ENCODE results near the gene CATSPERD. TPM values are rescaled to one million over a fixed set of nuclear protein-coding genes. Genes with fewer than 3 reads are reported as not detected.
A peak's percentile ranks its signal among the peaks of the same experiment; 100 is the strongest.

CATSPERD gene
- total RNA-seq, 2 donors from 2014 or later = not detected

DNA sequence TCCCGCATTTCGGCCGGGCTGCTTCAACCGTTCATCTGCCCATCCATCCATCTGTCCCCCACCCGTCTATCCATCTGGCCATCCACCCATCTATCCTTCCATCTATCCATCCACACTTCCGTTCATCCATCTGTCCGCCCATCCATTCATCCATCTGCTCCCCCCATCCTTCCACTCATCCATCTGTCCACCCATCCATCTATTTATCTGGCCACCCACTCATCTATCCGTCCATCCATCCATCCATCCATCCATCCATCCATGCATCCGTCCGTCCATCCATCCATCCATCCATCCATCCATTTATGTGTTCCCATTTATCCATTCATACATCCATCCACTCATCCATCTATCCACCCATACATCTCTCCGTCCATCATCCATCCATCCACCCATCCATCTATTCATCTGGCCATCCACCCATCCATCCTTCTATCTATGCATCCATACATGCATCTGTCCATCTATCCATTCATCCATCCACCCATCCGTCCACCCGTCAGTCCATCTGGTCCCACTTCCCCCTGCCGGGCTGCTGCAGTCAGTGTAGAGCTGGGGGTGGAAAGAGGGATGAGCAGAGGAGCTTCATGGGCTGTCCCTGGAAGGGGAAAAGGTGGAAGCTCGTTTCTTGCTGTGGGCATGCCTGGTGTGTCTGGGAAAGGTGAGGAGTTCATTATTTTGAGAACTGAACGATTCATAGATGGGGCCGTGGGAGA is 38.9 kb upstream of the CATSPERD start:
- H3K4me1 ChIP-seq = peaks cover 7% of the 10 kb centered on the region
- H3K36me3 ChIP-seq = no peaks in the 10 kb centered on the region
- H3K4me3 ChIP-seq = peak overlapping the region; percentile 90
- TF ChIP-seq, protein P1, sequence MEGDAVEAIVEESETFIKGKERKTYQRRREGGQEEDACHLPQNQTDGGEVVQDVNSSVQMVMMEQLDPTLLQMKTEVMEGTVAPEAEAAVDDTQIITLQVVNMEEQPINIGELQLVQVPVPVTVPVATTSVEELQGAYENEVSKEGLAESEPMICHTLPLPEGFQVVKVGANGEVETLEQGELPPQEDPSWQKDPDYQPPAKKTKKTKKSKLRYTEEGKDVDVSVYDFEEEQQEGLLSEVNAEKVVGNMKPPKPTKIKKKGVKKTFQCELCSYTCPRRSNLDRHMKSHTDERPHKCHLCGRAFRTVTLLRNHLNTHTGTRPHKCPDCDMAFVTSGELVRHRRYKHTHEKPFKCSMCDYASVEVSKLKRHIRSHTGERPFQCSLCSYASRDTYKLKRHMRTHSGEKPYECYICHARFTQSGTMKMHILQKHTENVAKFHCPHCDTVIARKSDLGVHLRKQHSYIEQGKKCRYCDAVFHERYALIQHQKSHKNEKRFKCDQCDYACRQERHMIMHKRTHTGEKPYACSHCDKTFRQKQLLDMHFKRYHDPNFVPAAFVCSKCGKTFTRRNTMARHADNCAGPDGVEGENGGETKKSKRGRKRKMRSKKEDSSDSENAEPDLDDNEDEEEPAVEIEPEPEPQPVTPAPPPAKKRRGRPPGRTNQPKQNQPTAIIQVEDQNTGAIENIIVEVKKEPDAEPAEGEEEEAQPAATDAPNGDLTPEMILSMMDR (IDR thresholded peaks at IDR 0.05) = no peak
- no peak overlapping the region for H3K27ac ChIP-seq
- H3K27me3 ChIP-seq = no peaks in the 10 kb centered on the region
- no peak for DNase-seq
- H3K9ac ChIP-seq (ENCODE audit: low read depth in 2 of 2, low read length in 2 of 2) = peak overlapping the region; percentile 51 to 55
- intact Hi-C loops (cut with DNase I) = no loop called here
- no peaks in the 10 kb centered on the region for H3K9me3 ChIP-seq

DNA sequence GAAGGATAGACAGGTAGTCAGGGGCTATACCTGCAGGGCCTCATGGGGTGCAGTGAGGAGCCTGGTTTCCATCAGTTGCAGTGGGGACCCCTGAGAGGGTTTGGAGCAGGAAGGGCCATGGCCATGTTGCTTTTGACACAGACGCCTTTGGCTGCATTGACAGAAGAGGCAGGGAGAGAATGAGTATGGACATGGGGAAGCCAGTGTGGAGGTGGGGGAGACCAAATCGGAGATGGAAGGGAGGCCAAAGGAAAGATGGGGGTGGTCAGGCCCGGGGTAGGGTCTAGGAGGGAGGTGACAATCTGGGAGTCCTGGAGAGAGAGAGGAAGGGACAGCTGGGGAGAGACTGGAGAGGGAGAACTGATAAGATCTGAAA is 38.3 kb upstream of the CATSPERD start:
- intact Hi-C loops (cut with DNase I) = no loop called here
- no peak for DNase-seq

DNA sequence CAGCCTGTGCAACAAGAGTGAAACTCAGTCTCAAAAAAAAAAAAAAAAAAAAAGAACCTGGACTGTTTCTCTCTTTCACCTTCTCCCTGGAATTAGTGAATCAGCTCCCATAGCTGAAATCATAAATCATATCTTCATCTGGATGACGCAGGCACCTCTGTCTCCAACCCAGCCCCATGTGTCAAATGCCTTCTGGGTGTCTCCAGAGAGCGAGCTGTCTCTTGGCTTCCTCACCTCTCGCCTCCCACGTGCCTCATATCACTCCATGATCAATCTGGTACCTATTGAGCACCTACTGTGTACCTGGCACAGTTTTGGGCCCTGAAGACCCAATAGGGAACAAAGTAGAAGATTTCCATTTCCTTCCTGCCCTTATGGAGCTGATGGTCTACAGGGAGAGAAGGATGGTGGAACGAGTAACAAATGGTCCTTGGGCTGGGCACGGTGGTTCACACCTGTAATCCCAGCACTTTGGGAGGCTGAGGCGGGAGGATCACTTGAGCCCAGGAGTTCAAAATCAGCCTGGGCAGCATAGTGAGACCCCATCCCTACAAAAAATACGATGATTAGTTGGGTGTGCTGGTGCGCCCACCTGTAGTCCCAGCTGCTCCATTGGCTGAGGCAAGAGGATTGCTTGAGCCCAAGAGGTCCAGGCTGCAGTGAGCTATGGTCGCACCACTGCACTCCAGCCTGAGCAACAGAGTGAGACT is 37.1 kb upstream of the CATSPERD start:
- DNase-seq = no peak
- Histone ChIP-seq H3K36me3 (no peaks in the 10 kb centered on the region), H3K27me3 (no peaks in the 10 kb centered on the region), H3K9ac (ENCODE audit: low read depth in 2 of 2, low read length in 2 of 2) (no peak overlapping the region), H3K4me1 (peaks cover 7% of the 10 kb centered on the region), H3K4me3 (no peak overlapping the region), H3K27ac (no peak overlapping the region), H3K9me3 (no peaks in the 10 kb centered on the region)
- intact Hi-C loops (cut with DNase I) = no loop called here
- TF ChIP-seq, protein P1 (IDR thresholded peaks at IDR 0.05) = no peak

More for the DNA sequence above, 38.3 kb upstream of the CATSPERD start:
- H3K9ac ChIP-seq (ENCODE audit: low read depth in 2 of 2, low read length in 2 of 2) = no peak overlapping the region
- H3K9me3 ChIP-seq = no peaks in the 10 kb centered on the region
- TF ChIP-seq, protein P1 (IDR thresholded peaks at IDR 0.05) = no peak
- no peaks in the 10 kb centered on the region for H3K27me3 ChIP-seq
- no peak overlapping the region for H3K27ac ChIP-seq
- peaks cover 7% of the 10 kb centered on the region for H3K4me1 ChIP-seq
- no peak overlapping the region for H3K4me3 ChIP-seq
- H3K36me3 ChIP-seq = no peaks in the 10 kb centered on the region

DNA sequence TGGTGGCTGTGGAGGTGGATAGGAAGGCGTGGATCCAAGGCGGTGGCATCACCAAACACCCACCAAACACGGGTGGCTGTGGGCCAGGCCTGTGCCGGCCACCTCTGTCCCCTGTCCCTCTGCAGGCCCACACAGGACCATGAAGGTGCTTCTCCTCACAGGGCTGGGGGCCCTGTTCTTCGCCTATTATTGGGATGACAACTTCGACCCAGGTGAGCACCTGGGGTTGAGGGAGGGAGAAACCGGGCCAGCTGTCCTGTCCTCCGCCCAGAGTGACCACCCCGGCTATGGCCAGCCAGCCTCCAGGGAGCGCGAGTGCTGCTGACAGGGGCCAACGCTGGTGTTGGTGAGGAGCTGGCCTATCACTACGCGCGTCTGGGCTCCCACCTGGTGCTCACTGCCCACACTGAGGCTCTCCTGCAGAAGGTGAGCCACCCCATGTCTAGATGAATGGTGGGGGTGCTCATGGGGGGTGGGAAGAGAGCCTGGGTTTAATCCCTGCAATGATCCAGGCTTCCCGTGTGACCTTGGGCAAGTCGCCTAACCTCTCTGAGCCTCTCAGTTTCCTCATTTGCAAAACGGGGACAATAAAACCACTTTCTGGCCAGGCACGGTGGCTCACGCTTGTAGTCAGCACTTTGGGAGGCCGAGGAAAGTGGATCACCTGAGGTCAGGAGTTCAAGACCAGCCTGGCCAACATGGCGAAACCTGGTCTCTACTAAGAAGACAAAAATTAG is 35.6 kb upstream of the CATSPERD start:
- Histone ChIP-seq H3K27me3 (no peaks in the 10 kb centered on the region), H3K9ac (ENCODE audit: low read depth in 2 of 2, low read length in 2 of 2) (no peak overlapping the region), H3K9me3 (no peaks in the 10 kb centered on the region), H3K36me3 (no peaks in the 10 kb centered on the region), H3K27ac (no peak overlapping the region), H3K4me3 (no peak overlapping the region), H3K4me1 (no peaks in the 10 kb centered on the region)
- intact Hi-C loops (cut with DNase I) = no loop called here
- no peak for DNase-seq
- TF ChIP-seq, protein P1 (IDR thresholded peaks at IDR 0.05) = no peak

DNA sequence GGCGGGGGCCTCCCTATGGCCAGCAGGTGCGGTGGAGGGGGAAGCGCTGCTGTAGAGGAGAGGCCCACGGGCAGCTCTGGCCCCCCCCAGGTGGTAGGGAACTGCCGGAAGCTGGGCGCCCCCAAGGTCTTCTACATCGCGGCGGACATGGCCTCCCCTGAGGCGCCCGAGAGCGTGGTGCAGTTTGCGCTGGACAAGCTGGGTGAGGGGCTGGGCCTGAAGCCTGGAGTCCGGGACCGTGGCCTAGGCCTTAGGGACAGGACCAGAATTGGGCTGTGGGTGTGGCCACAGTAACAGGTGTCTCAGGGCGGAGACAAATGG is 34.2 kb upstream of the CATSPERD start:
- Histone ChIP-seq H3K36me3 (no peaks in the 10 kb centered on the region), H3K9me3 (no peaks in the 10 kb centered on the region), H3K27me3 (no peaks in the 10 kb centered on the region), H3K4me1 (no peaks in the 10 kb centered on the region), H3K27ac (peak overlapping the region; percentile 75), H3K4me3 (peak overlapping the region; percentile 57), H3K9ac (ENCODE audit: low read depth in 2 of 2, low read length in 2 of 2) (peak overlapping the region; percentile 30 to 34)
- intact Hi-C loops (cut with DNase I) = no loop called here
- TF ChIP-seq, protein P1 (IDR thresholded peaks at IDR 0.05) = no peak
- no peak for DNase-seq

Measured in colonic mucosa (tissue), 4 donors.